ENCODE measurements around the gene FLRT1. TPM values are rescaled to one million over a fixed set of nuclear protein-coding genes. Genes with fewer than 3 reads are reported as not detected.

FLRT1 gene
- total and polyA plus RNA-seq, 4 donors = 0.02 to 0.32 (median 0.05) TPM; not detected in 1

GRCh38 chr11:63999349-64000025, 36.2 kb upstream of the FLRT1 start:
- Histone ChIP-seq H3K36me3 (ENCODE audit: control insufficient read depth in 4 of 4, insufficient read depth in 3 of 4, low read depth in 1 of 4, low read length in 3 of 4) (peaks cover 2 to 30% (median 10%) of the 10 kb centered on the region in 4 donors), H3K9me3 (ENCODE audit: control insufficient read depth in 4 of 4, low read length in 3 of 4) (no peaks in the 10 kb centered on the region), H3K4me3 (ENCODE audit: low read depth in 1 of 3, low read length in 3 of 3) (no peak overlapping the region), H3K27me3 (ENCODE audit: control insufficient read depth in 4 of 4, insufficient read depth in 4 of 4, low read length in 3 of 4) (no peaks in the 10 kb centered on the region), H3K9ac (ENCODE audit: low read depth in 1 of 2, low read length in 2 of 2) (no peak overlapping the region), H3K4me1 (ENCODE audit: control insufficient read depth in 4 of 4, insufficient read depth in 4 of 4, low read length in 3 of 4) (peaks cover 2 to 32% (median 5%) of the 10 kb centered on the region in 4 donors), H3K27ac (ENCODE audit: low read depth in 1 of 2, low read length in 2 of 2) (no peak overlapping the region)
- TF ChIP-seq YY1 (IDR thresholded peaks at IDR 0.05) = no peak
- TF ChIP-seq FOXA2 (IDR thresholded peaks at IDR 0.05) = no peak
- WGBS = 47% methylated on average over 59 of the region's 59 CpGs
- DNase-seq (ENCODE audit: low spot score) = peak; percentile 58

DNA sequence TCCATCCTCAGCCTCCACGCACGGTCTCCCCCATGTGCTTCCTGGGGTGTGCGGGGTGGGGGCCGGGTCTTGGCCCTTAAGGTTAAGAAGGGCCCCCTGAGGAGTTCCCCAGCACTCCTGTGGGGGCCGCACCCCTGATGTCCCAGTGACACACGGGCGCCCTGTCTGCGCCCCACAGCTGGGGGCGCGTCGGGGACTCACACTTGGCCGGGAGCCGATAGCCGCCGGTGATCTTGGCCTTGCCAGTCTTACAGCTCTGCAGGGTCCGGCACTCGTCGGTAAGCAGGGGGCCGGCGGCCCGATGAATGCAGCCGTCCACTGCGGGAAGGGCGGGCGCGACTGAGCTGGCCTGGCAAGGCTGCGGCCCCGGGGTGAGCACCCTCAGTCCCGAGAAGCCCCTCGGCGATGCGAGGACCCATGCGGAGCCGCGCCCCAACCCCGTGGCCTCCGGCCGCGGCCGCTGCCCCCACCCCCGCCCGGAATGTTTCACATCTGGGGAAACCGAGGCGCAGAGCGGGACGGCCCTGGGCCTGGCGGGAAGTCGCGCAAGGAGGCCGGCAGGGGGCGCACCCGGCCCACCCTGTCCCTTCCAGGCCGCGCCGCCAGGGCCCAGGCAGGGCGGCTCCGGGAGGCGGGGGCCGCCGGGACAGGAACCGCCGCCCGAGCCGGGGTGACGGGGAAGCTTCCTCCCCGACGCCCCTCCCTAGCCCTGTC, 35.5 kb upstream of the FLRT1 start:
- H3K9ac ChIP-seq (ENCODE audit: low read depth in 1 of 2, low read length in 2 of 2) = no peak overlapping the region
- WGBS = 16% methylated on average over 67 of the region's 67 CpGs

DNA sequence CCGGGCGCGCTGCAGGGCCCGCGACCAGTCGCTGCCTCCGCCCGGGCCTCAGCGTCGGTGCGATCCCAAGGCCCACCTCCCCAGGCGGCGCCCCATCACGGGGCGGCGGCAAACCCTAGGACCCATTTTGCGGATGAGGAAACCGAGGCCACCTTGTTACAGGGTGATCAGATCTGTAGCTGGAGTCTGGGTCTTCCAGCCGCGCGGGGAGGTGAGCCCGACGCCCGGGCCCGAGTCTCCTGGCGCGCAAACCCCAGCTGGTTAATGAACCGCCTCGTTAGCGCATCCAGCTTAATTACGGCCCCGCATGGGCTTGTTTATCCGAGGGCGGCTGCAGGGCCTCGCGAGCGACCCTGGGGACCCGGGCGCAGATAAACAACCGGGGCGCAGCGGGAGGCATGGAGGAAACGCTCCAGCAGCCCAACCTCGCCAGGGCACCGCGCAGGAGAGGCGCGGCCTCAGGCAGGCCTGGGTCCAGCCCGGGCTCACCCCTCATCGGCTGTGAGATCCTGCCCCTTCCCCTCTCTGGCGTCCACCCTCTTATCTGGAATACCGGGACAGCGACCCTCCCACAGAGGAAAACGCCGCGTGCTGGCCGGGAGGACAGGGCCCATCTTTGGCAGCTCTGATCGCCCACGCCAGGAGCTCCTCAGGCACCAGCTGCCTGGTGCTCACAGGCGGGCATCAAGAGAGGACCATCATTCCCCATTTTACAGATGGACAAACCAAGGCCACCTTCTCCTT, 34.8 kb upstream of the FLRT1 start:
- no peak for DNase-seq (ENCODE audit: low spot score)
- peak overlapping the region in 1 of 3 donors; percentile 30 for H3K4me3 ChIP-seq (ENCODE audit: low read depth in 1 of 3, low read length in 3 of 3)
- H3K9me3 ChIP-seq (ENCODE audit: control insufficient read depth in 4 of 4, low read length in 3 of 4) = no peaks in the 10 kb centered on the region
- no peak overlapping the region for H3K27ac ChIP-seq (ENCODE audit: low read depth in 1 of 2, low read length in 2 of 2)
- TF ChIP-seq GABPA (IDR thresholded peaks at IDR 0.05 in 1 of 2, conservative IDR thresholded peaks at IDR 0.05 in 1 of 2) = no peak
- TF ChIP-seq FOXA1 (IDR thresholded peaks at IDR 0.05) = no peak
- no peak for TF ChIP-seq JUND (IDR thresholded peaks at IDR 0.05)
- TF ChIP-seq, protein P1, sequence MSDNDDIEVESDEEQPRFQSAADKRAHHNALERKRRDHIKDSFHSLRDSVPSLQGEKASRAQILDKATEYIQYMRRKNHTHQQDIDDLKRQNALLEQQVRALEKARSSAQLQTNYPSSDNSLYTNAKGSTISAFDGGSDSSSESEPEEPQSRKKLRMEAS (IDR thresholded peaks at IDR 0.05) = no peak
- TF ChIP-seq YY1 (IDR thresholded peaks at IDR 0.05) = no peak
- TF ChIP-seq, protein P2, sequence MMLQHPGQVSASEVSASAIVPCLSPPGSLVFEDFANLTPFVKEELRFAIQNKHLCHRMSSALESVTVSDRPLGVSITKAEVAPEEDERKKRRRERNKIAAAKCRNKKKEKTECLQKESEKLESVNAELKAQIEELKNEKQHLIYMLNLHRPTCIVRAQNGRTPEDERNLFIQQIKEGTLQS (IDR thresholded peaks at IDR 0.05) = no peak
- no peak for TF ChIP-seq FOXA2 (IDR thresholded peaks at IDR 0.05)
- no peak for TF ChIP-seq HNF4A (conservative IDR thresholded peaks at IDR 0.05)
- TF ChIP-seq, protein P3, sequence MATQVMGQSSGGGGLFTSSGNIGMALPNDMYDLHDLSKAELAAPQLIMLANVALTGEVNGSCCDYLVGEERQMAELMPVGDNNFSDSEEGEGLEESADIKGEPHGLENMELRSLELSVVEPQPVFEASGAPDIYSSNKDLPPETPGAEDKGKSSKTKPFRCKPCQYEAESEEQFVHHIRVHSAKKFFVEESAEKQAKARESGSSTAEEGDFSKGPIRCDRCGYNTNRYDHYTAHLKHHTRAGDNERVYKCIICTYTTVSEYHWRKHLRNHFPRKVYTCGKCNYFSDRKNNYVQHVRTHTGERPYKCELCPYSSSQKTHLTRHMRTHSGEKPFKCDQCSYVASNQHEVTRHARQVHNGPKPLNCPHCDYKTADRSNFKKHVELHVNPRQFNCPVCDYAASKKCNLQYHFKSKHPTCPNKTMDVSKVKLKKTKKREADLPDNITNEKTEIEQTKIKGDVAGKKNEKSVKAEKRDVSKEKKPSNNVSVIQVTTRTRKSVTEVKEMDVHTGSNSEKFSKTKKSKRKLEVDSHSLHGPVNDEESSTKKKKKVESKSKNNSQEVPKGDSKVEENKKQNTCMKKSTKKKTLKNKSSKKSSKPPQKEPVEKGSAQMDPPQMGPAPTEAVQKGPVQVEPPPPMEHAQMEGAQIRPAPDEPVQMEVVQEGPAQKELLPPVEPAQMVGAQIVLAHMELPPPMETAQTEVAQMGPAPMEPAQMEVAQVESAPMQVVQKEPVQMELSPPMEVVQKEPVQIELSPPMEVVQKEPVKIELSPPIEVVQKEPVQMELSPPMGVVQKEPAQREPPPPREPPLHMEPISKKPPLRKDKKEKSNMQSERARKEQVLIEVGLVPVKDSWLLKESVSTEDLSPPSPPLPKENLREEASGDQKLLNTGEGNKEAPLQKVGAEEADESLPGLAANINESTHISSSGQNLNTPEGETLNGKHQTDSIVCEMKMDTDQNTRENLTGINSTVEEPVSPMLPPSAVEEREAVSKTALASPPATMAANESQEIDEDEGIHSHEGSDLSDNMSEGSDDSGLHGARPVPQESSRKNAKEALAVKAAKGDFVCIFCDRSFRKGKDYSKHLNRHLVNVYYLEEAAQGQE (IDR thresholded peaks at IDR 0.05) = no peak
- TF ChIP-seq HNF4G (IDR thresholded peaks at IDR 0.05) = no peak
- TF ChIP-seq TAF1 (conservative IDR thresholded peaks at IDR 0.05) = no peak
- no peak for TF ChIP-seq SP1 (IDR thresholded peaks at IDR 0.05)
- peaks cover 2 to 34% (median 5%) of the 10 kb centered on the region in 4 donors for H3K4me1 ChIP-seq (ENCODE audit: control insufficient read depth in 4 of 4, insufficient read depth in 4 of 4, low read length in 3 of 4)
- peaks cover 2 to 23% (median 8%) of the 10 kb centered on the region in 4 donors for H3K36me3 ChIP-seq (ENCODE audit: control insufficient read depth in 4 of 4, insufficient read depth in 3 of 4, low read depth in 1 of 4, low read length in 3 of 4)
- H3K9ac ChIP-seq (ENCODE audit: low read depth in 1 of 2, low read length in 2 of 2) = no peak overlapping the region
- H3K27me3 ChIP-seq (ENCODE audit: control insufficient read depth in 4 of 4, insufficient read depth in 4 of 4, low read length in 3 of 4) = no peaks in the 10 kb centered on the region
- 34% methylated on average over 60 of the region's 60 CpGs for WGBS

More for the DNA sequence above, 35.5 kb upstream of the FLRT1 start:
- Histone ChIP-seq H3K27me3 (ENCODE audit: control insufficient read depth in 4 of 4, insufficient read depth in 4 of 4, low read length in 3 of 4) (no peaks in the 10 kb centered on the region), H3K27ac (ENCODE audit: low read depth in 1 of 2, low read length in 2 of 2) (no peak overlapping the region), H3K4me1 (ENCODE audit: control insufficient read depth in 4 of 4, insufficient read depth in 4 of 4, low read length in 3 of 4) (peaks cover 2 to 34% (median 5%) of the 10 kb centered on the region in 4 donors), H3K9me3 (ENCODE audit: control insufficient read depth in 4 of 4, low read length in 3 of 4) (no peaks in the 10 kb centered on the region), H3K4me3 (ENCODE audit: low read depth in 1 of 3, low read length in 3 of 3) (peak overlapping the region in 1 of 3 donors; percentile 30), H3K36me3 (ENCODE audit: control insufficient read depth in 4 of 4, insufficient read depth in 3 of 4, low read depth in 1 of 4, low read length in 3 of 4) (peaks cover 2 to 28% (median 9%) of the 10 kb centered on the region in 4 donors)
- peak; percentile 79 for DNase-seq (ENCODE audit: low spot score)
- TF ChIP-seq, protein P1 (IDR thresholded peaks at IDR 0.05) = no peak
- TF ChIP-seq RAD21 (IDR thresholded peaks at IDR 0.05) = peak in 1 of 2 donors; percentile 73
- TF ChIP-seq CTCF (IDR thresholded peaks at IDR 0.05; ENCODE audit: low read depth, low read length, missing input control) = peak; percentile 83
